Esophagus muscularis mucosa (tissue), 4 donors: Measurements from ENCODE around the gene AP3B2. TPM values are rescaled to one million over a fixed set of nuclear protein-coding genes. Genes with fewer than 3 reads are reported as not detected.

ENCODE experiments used
- DNase-seq: peaks from one replicate; pipeline ENCODE4 v3.0.0-alpha.2; 2017; ENCODE audit errors: extremely low spot score
- H3K27ac ChIP-seq, 4 donors: fragments of 200-600 bp; sonication (generic); replicated peaks in 1 of 4; 1 replicate in 3 of 4; 2 replicates in 1 of 4; pipeline ENCODE4 v1.5.1; 2016 to 2019; ENCODE audit warnings: mild to moderate bottlenecking in 1 of 4
- H3K27me3 ChIP-seq, 4 donors: fragments of 200-600 bp; sonication (generic); one replicate each; pipeline versions ENCODE4 v1.5.1 to v1.6.0; 2016 to 2019
- H3K36me3 ChIP-seq, 4 donors: fragments of 200-600 bp; sonication (generic); one replicate each; pipeline ENCODE4 v1.5.1; 2016 to 2019
- H3K4me1 ChIP-seq, 4 donors: fragments of 200-600 bp; sonication (generic); one replicate each; pipeline ENCODE4 v1.5.1; 2016 to 2019
- H3K4me3 ChIP-seq, 4 donors: fragments of 200-600 bp; sonication (generic); 1 replicate in 2 of 4; 2 replicates in 2 of 4; pipeline ENCODE4 v1.5.1; 2016 to 2019; ENCODE audit warnings: mild to moderate bottlenecking in 4 of 4, moderate library complexity in 1 of 4
- H3K9me3 ChIP-seq, 4 donors: fragments of 200-600 bp; sonication (generic); 1 replicate in 3 of 4; 2 replicates in 1 of 4; pipeline ENCODE4 v1.5.1; 2016 to 2019
- EP300 ChIP-seq: sonication (generic); formaldehyde crosslinking; IDR thresholded peaks from one replicate; pipeline ENCODE4 v1.6.1; 2017; ENCODE audit warnings: antibody characterized with exemption
- POLR2A ChIP-seq: fragments of 450-650 bp; IDR thresholded peaks from one replicate; pipeline ENCODE4 v1.6.1; 2017; ENCODE audit warnings: antibody characterized with exemption, moderate library complexity, mild to moderate bottlenecking, low read depth
- POLR2AphosphoS5 ChIP-seq, 2 donors: sonication (generic); formaldehyde crosslinking; IDR thresholded peaks; one replicate each; pipeline ENCODE4 v1.6.1; 2017; ENCODE audit warnings: antibody characterized with exemption in 2 of 2
- WGBS: methylation state at CpG from one replicate; pipeline ENCODE4 v1.1.5; 2018; 5-methylcytosine and 5-hydroxymethylcytosine counted together
- intact Hi-C: fragments of 100-400 bp; cut with DNase I; formaldehyde crosslinking; loops from one replicate; pipeline ENCODE4 v1.15.1; 2023
- total RNA-seq, 4 donors: library from RNA; depleted of rRNA; stranded (reverse); fragments of >200 nt; gene quantifications; one replicate each; pipeline versions ENCODE4 v1.1.0 to v1.2.1, GENCODE V29; 2016
- TF ChIP-seq, protein P1 (sequence below), 3 experiments: fragments of 200-600 bp in 2 of 3; fragments of 450-650 bp in 1 of 3; sonication (generic) in 2 of 3; IDR thresholded peaks; one replicate each; pipeline ENCODE4 v1.5.1; 2017 to 2019; ENCODE audit warnings: antibody characterized with exemption in 3 of 3, mild to moderate bottlenecking in 2 of 3, moderate library complexity in 1 of 3

The AP3B2 gene
- total RNA-seq, 4 donors from 2014 or later, result 1.2 to 2.1 (median 1.7) TPM

GRCh38 chr15:82679626-82680199 is 30.0 kb downstream of the AP3B2 start:
- Histone ChIP-seq H3K27ac (no peak overlapping the region), H3K27me3 (peaks cover 0 to 71% (median 10%) of the 10 kb centered on the region in 4 donors), H3K4me3 (peak overlapping the region in 2 of 4 donors; percentile 30 to 48), H3K9me3 (no peaks in the 10 kb centered on the region), H3K4me1 (peaks cover 5 to 12% (median 10%) of the 10 kb centered on the region in 4 donors), H3K36me3 (no peaks in the 10 kb centered on the region)
- intact Hi-C loops, result no loop called here
- no peak for DNase-seq
- WGBS, result 47% methylated on average over 7 of the region's 19 CpGs
- TF ChIP-seq EP300 (no peak), POLR2A (no peak), POLR2AphosphoS5 (IDR thresholded peaks at IDR 0.05) (no peak)
- TF ChIP-seq, protein P1, sequence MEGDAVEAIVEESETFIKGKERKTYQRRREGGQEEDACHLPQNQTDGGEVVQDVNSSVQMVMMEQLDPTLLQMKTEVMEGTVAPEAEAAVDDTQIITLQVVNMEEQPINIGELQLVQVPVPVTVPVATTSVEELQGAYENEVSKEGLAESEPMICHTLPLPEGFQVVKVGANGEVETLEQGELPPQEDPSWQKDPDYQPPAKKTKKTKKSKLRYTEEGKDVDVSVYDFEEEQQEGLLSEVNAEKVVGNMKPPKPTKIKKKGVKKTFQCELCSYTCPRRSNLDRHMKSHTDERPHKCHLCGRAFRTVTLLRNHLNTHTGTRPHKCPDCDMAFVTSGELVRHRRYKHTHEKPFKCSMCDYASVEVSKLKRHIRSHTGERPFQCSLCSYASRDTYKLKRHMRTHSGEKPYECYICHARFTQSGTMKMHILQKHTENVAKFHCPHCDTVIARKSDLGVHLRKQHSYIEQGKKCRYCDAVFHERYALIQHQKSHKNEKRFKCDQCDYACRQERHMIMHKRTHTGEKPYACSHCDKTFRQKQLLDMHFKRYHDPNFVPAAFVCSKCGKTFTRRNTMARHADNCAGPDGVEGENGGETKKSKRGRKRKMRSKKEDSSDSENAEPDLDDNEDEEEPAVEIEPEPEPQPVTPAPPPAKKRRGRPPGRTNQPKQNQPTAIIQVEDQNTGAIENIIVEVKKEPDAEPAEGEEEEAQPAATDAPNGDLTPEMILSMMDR (IDR thresholded peaks at IDR 0.05), result no peak

GRCh38 chr15:82677720-82678323 is 31.9 kb downstream of the AP3B2 start:
- H3K4me1 ChIP-seq, result peaks cover 5 to 12% (median 10%) of the 10 kb centered on the region in 4 donors
- peaks cover 0 to 52% (median 10%) of the 10 kb centered on the region in 4 donors for H3K27me3 ChIP-seq
- TF ChIP-seq EP300 (no peak), POLR2A (no peak), POLR2AphosphoS5 (IDR thresholded peaks at IDR 0.05) (no peak)
- TF ChIP-seq, protein P1 (IDR thresholded peaks at IDR 0.05), result no peak
- WGBS, result 53% methylated on average over 3 of the region's 7 CpGs
- no peak for DNase-seq
- H3K9me3 ChIP-seq, result no peaks in the 10 kb centered on the region
- H3K36me3 ChIP-seq, result no peaks in the 10 kb centered on the region
- intact Hi-C loops, result no loop called here
- no peak overlapping the region for H3K4me3 ChIP-seq
- no peak overlapping the region for H3K27ac ChIP-seq

- no peaks in the 10 kb centered on the region for H3K9me3 ChIP-seq
- H3K4me3 ChIP-seq, result no peak overlapping the region
- H3K4me1 ChIP-seq, result peaks cover 0 to 1% (median under 1%) of the 10 kb centered on the region in 4 donors
- DNase-seq, result no peak
- no peak overlapping the region for H3K27ac ChIP-seq
- peaks cover 0 to 22% (median under 1%) of the 10 kb centered on the region in 4 donors for H3K27me3 ChIP-seq
- 83% methylated on average over 2 of the region's 2 CpGs for WGBS
- no peaks in the 10 kb centered on the region for H3K36me3 ChIP-seq
- intact Hi-C loops, result no loop called here
- TF ChIP-seq POLR2AphosphoS5 (IDR thresholded peaks at IDR 0.05) (no peak), EP300 (no peak), POLR2A (no peak)
- TF ChIP-seq, protein P1 (IDR thresholded peaks at IDR 0.05), result no peak
These were observed 34.8 kb downstream of the AP3B2 start for GRCh38 chr15:82674873-82675272.

GRCh38 chr15:82670699-82671098 is 39.0 kb downstream of the AP3B2 start:
- intact Hi-C loops, result no loop called here
- Histone ChIP-seq H3K4me3 (no peak overlapping the region), H3K4me1 (no peaks in the 10 kb centered on the region), H3K36me3 (no peaks in the 10 kb centered on the region), H3K27me3 (no peaks in the 10 kb centered on the region), H3K27ac (no peak overlapping the region), H3K9me3 (no peaks in the 10 kb centered on the region)
- WGBS, result 88% methylated on average over 4 of the region's 4 CpGs
- DNase-seq, result no peak
- TF ChIP-seq EP300 (no peak), POLR2A (no peak), POLR2AphosphoS5 (IDR thresholded peaks at IDR 0.05) (no peak)
- TF ChIP-seq, protein P1 (IDR thresholded peaks at IDR 0.05), result no peak
